RWPE1 (cell line): ENCODE results near the gene MGAT5.

ENCODE experiments used
- CTCF ChIA-PET: fragments of 350-600 bp; sonication (Branson Sonifier 250); formaldehyde crosslinking; extraction: SDS; loops from one replicate; lab custom pipeline; 2021; lab: Yijun Ruan, JAX
- POLR2A ChIA-PET: fragments of 400-600 bp; formaldehyde crosslinking; extraction: SDS; loops from one replicate; lab custom pipeline; 2020; ENCODE audit warnings: antibody characterized with exemption; ENCODE audit not compliant: low non-redundant PET; lab: Yijun Ruan, JAX
- DNase-seq: peaks from one replicate; pipeline ENCODE4 v3.0.0; 2012; ENCODE audit warnings: low spot score
- H3K27ac ChIP-seq: fragments of 450-650 bp; 2 replicates; pipeline ENCODE4 v1.5.1; 2017
- CTCF ChIP-seq: fragments of 450-650 bp; conservative IDR thresholded peaks from 2 replicates; pipeline ENCODE4 v1.5.1; 2017; ENCODE audit warnings: low read depth, mild to moderate bottlenecking

MGAT5 gene

DNA sequence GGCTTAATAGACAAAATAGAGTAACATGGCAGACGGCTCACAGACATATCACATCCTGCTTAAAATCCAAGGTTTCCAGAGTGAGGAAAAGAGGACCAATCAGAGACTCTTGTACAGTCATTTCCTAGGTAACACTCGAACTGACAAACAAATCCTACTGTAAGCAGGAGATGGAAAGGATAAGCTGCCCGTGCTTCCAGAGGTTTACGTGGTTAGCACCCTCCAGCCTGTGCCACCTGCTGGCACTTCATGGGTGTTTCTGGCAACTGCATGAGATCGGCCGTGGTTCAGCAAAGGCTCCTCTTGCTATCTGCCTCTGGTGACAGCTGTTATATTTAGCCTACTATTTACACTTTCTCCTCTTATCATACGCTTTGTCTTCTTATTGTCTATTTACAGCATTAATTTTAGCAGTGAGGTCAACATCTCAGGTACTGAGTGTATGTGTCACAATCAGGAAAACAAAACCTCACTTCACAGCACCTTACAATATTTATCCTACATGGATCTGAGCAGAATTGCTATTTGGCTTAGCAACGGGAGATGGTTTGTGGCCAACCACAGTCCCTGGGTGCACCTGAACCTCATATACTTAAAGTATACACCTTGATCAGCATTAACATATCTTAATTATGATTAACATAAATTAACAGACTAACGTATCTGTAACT lies 238.0 kb downstream of the MGAT5 start:
- ChIA-PET POLR2A (no interaction called here), CTCF (interaction anchor here (1.1 kb wide), 1 partner anchor 31 kb away, joined by 5 read pairs; no protein-coding TSS in a partner anchor)
- DNase-seq, result peak; percentile 17
- no peak for TF ChIP-seq CTCF
- no peak overlapping the region for H3K27ac ChIP-seq

DNA sequence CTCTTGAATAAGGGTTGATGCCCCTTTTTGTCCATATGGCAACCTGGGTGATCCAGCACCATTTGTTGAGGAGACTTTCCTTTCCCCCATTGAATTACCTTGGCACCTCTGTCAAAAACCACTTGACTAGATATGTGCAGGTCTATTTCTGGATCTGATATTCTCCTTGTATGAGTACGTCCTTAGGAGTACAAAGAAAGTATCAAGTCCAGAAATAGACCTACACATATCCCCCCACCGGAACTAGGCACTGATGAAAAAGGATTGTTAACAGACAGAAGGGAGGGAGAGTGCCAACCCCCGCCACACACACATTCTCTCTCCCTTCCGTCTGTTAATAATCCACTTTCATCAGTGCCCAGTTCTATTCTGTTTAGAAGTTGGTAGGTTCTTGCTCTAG lies 239.9 kb downstream of the MGAT5 start:
- CTCF ChIA-PET, result interaction anchor here (0.6 kb wide), 1 partner anchor 207 kb away, joined by 6 read pairs; no protein-coding TSS in a partner anchor
- POLR2A ChIA-PET, result no interaction called here
- no peak for DNase-seq
- H3K27ac ChIP-seq, result no peak overlapping the region
- TF ChIP-seq CTCF, result no peak

DNA sequence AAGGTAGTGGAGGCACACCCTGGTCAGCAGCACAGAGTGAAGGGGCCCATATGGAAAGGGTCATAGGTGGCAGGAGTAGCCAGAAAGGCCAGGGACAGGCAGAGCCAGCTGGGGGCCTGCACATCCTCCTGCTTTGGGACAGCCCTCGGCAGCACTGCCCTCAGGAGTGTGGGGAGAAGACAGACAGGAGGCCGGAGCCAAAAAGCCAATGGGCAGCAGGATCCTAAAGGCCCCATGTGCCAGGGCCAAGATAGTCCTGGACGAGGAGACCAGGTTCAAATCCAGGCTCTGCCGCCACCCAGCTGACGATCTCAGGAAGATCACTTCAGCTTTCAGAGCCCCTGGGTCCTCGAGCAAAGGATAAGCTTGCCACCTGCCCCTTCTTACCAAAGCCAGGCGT lies 244.8 kb downstream of the MGAT5 start:
- no peak for TF ChIP-seq CTCF
- CTCF ChIA-PET, result interaction anchor here (0.6 kb wide), 1 partner anchor 614 kb away, joined by 3 read pairs; no protein-coding TSS in a partner anchor
- DNase-seq, result no peak
- no peak overlapping the region for H3K27ac ChIP-seq
- POLR2A ChIA-PET, result no interaction called here

GRCh38 chr2:134499307-134499926 lies 245.5 kb downstream of the MGAT5 start:
- ChIA-PET POLR2A (no interaction called here), CTCF (interaction anchor here (0.6 kb wide), 1 partner anchor 87 kb away, joined by 4 read pairs; no protein-coding TSS in a partner anchor)
- DNase-seq, result no peak
- no peak overlapping the region for H3K27ac ChIP-seq
- TF ChIP-seq CTCF, result no peak

GRCh38 chr2:134500211-134500935 lies 246.5 kb downstream of the MGAT5 start:
- CTCF ChIA-PET, result interaction anchor here (0.6 kb wide), 1 partner anchor 393 kb away, joined by 3 read pairs; no protein-coding TSS in a partner anchor
- TF ChIP-seq CTCF, result no peak
- POLR2A ChIA-PET, result no interaction called here
- H3K27ac ChIP-seq, result no peak overlapping the region
- no peak for DNase-seq

DNA sequence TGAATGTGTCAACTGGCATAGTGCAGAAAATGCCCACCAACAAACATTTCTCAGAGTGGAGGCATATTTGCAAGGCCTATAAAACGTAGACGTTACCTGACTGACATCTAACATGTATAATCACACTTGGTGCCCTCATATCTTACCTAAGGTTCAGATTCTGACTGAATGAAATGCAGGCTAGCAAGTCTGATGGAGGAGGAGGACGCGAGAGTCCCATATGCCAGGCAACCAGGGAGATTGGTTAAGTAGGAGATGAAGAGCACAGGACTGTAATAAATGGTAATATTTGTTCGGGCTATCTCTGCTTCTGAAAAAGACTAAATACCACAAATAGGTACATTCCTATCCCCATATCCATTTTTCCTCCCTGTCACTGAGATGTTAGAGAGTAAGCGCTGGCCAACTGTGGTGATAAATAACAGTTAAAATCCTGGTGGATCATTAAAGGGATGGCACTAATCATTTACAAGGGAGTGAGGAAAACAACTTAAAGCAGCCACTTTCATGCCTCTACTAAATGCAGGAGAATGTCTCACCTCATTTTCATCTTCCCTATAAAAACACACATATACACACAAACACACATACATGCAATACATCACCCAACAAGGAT lies 247.7 kb downstream of the MGAT5 start:
- no peak overlapping the region for H3K27ac ChIP-seq
- CTCF ChIA-PET, result interaction anchor here (0.6 kb wide), 1 partner anchor 392 kb away, joined by 3 read pairs; no protein-coding TSS in a partner anchor
- DNase-seq, result no peak
- POLR2A ChIA-PET, result no interaction called here
- no peak for TF ChIP-seq CTCF
